Pancreas (tissue), 10 donors: Measurements from ENCODE around the gene PADI1. TPM values are rescaled to one million over a fixed set of nuclear protein-coding genes. Genes with fewer than 3 reads are reported as not detected.
A peak's percentile ranks its signal among the peaks of the same experiment; 100 is the strongest.

Source experiments
- ATAC-seq, 4 donors: fragments of 200-7000 bp; cut with Tn5 transposase; one replicate each; pipeline versions ENCODE4 v1.8.0 to v1.9.1; 2020; ENCODE audit warnings: mild to moderate bottlenecking in 4 of 4, moderate library complexity in 4 of 4
- DNase-seq, 6 donors: peaks; one replicate each; pipeline ENCODE4 v3.0.0-alpha.2; 2020
- FAIRE-seq: peaks from 2 replicates; lab custom pipeline; 2012; peaks lifted over from hg19 to GRCh38; lab: Jason Lieb, UNC
- H3K27ac ChIP-seq, 4 donors: fragments of 200-600 bp; sonication (generic); 1 replicate in 3 of 4; 2 replicates in 1 of 4; pipeline versions ENCODE4 v1.5.0 to v1.8.0; 2020
- H3K27me3 ChIP-seq, 4 donors: fragments of 200-600 bp; one replicate each; pipeline ENCODE4 v1.8.0; 2021
- H3K36me3 ChIP-seq, 3 donors: fragments of 200-600 bp; sonication (generic) in 1 of 3; one replicate each; pipeline versions ENCODE4 v1.5.0 to v1.8.0; 2020 to 2021
- H3K4me1 ChIP-seq, 3 donors: fragments of 200-600 bp; one replicate each; pipeline ENCODE4 v1.8.0; 2021
- H3K4me3 ChIP-seq, 4 donors: fragments of 200-600 bp; sonication (generic) in 2 of 4; one replicate each; pipeline versions ENCODE4 v1.5.0 to v1.8.0; 2020 to 2021
- H3K9me3 ChIP-seq, 4 donors: fragments of 200-600 bp; one replicate each; pipeline ENCODE4 v1.8.0; 2021
- WGBS, 2 donors: extraction: QIAGEN DNeasy Blood & Tissue Kit; methylation state at CpG; one replicate each; pipeline ENCODE4 v1.1.7; 2013; 5-methylcytosine and 5-hydroxymethylcytosine counted together
- intact Hi-C, 3 donors: fragments of 100-400 bp; cut with DNase I; formaldehyde crosslinking; loops; one replicate each; pipeline versions ENCODE4 v1.11.1 to v1.14.2; 2022
- polyA plus RNA-seq, 2 donors: library from polyadenylated mRNA; stranded (reverse); fragments of 200-250 nt; gene quantifications; one replicate each; pipeline ENCODE4 v1.2.3, GENCODE V29; 2013
- total RNA-seq, 6 donors: library from RNA; stranded (reverse); fragmentation: NEBNext Ultra II Directional in 4 of 6; extraction: Animal tissue kit (Norgen Biotek cat#: 25700) in 4 of 6; gene quantifications; one replicate each; pipeline versions ENCODE4 v1.2.1 to v1.2.4, GENCODE V29; 2021 to 2023
- TF ChIP-seq, protein P1 (sequence below), 4 donors: fragments of 200-600 bp; sonication (generic) in 3 of 4; IDR thresholded peaks; one replicate each; pipeline versions ENCODE4 v1.5.0 to v1.8.0; 2021; ENCODE audit warnings: antibody characterized with exemption in 4 of 4
- donor health status: healthy with polysubstance abuse.
- donor health status: DM: no; HTN: no; CAD: no; lungs with moderate emphysema.
- donor health status: DM: no; HTN: no; CAD: no.
- donor health status: control.
- donor health status: control.
- donor health status: Bipolar disorder and iron deficiency.
- donor health status: DM: yes; HTN: yes; CAD: no.
- donor health status: DM: no; HTN: no; CAD: no.
- donor health status: DM: no; HTN: no; CAD: no.
- donor health status: DM: yes; HTN: yes; CAD: no.

PADI1 gene
- total and polyA plus RNA-seq, 8 donors, result 0.23 TPM; not detected in 7

DNA sequence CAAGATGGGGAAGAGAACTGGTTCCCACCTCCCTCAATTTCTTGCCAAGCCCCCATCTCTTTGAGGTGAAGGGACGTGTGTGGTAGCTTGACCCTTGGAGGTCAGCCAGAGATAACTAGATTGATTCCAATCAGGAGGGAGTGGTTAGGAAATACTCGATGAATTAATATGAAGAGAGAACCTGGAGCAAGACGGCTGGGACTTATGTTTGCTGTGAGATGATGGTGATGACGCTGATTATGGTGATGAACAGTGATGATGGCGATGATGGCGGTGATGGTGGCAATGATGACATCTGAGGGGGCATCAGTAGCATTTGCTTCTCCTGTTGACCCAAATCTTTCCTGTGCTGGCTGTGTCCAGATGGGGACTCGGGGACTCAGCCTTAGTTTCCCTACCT, 724 bp downstream of the PADI1 start:
- TF ChIP-seq, protein P1, sequence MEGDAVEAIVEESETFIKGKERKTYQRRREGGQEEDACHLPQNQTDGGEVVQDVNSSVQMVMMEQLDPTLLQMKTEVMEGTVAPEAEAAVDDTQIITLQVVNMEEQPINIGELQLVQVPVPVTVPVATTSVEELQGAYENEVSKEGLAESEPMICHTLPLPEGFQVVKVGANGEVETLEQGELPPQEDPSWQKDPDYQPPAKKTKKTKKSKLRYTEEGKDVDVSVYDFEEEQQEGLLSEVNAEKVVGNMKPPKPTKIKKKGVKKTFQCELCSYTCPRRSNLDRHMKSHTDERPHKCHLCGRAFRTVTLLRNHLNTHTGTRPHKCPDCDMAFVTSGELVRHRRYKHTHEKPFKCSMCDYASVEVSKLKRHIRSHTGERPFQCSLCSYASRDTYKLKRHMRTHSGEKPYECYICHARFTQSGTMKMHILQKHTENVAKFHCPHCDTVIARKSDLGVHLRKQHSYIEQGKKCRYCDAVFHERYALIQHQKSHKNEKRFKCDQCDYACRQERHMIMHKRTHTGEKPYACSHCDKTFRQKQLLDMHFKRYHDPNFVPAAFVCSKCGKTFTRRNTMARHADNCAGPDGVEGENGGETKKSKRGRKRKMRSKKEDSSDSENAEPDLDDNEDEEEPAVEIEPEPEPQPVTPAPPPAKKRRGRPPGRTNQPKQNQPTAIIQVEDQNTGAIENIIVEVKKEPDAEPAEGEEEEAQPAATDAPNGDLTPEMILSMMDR (IDR thresholded peaks at IDR 0.05), result no peak
- ATAC-seq (no peak), FAIRE-seq (no peak), DNase-seq (no peak)
- no peaks in the 10 kb centered on the region for H3K4me1 ChIP-seq
- no peaks in the 10 kb centered on the region for H3K27me3 ChIP-seq
- 80 to 85% methylated on average over 7 of the region's 7 CpGs for WGBS, 2 donors
- H3K27ac ChIP-seq, result no peak overlapping the region
- no peaks in the 10 kb centered on the region for H3K36me3 ChIP-seq
- no peak overlapping the region for H3K4me3 ChIP-seq
- intact Hi-C loops, result no loop called here
- H3K9me3 ChIP-seq, result no peaks in the 10 kb centered on the region

DNA sequence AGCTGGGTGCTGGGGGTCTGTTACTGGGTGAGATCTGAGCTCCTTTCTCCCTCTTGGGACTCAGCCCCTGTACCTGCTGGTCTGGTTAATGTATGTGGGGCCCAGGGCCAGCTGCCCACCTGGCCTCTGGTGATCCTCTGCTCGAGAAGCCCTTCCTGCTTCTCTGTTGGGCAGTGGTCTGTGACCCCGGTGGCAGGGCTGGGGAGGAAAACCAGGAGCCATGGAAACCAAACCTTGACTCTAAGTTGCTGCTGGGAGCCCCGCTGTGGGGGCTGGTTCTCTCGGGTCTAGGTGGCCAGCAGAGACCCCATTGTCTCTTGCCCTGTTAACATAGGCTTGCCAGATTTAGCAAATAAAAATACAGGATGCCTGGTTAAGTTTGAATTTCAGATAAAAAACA, 1.3 kb downstream of the PADI1 start:
- ATAC-seq, result no peak
- no peaks in the 10 kb centered on the region for H3K27me3 ChIP-seq
- H3K36me3 ChIP-seq, result no peaks in the 10 kb centered on the region
- FAIRE-seq, result no peak
- TF ChIP-seq, protein P1 (IDR thresholded peaks at IDR 0.05), result no peak
- DNase-seq, result no peak
- no peak overlapping the region for H3K4me3 ChIP-seq
- WGBS, 2 donors, result 54 to 66% methylated on average over 4 of the region's 4 CpGs
- intact Hi-C loops, result no loop called here
- H3K27ac ChIP-seq, result no peak overlapping the region
- no peaks in the 10 kb centered on the region for H3K9me3 ChIP-seq
- H3K4me1 ChIP-seq, result no peaks in the 10 kb centered on the region

DNA sequence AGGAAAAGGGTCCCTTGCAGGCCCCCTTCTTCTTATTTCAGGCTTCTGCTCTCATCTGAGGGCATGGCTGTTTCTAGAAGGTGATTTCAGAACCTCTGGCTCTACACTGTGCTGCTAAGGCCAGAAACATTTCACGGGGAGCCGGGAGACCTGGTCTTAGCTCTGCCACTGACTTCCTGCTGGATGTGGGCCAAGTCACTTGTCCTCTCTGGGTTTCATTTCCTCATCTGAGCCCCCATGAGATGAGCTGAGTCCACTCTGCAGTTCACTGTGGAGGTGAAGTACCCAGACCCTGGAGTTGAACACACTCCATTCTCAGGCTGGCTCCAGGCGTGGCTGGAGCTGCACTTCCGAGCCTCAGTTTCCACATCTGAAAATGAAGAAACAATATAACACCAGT, 2.1 kb downstream of the PADI1 start:
- H3K4me3 ChIP-seq, result no peak overlapping the region
- WGBS, 2 donors, result 42 to 44% methylated on average over 4 of the region's 4 CpGs
- TF ChIP-seq, protein P1 (IDR thresholded peaks at IDR 0.05), result no peak

DNA sequence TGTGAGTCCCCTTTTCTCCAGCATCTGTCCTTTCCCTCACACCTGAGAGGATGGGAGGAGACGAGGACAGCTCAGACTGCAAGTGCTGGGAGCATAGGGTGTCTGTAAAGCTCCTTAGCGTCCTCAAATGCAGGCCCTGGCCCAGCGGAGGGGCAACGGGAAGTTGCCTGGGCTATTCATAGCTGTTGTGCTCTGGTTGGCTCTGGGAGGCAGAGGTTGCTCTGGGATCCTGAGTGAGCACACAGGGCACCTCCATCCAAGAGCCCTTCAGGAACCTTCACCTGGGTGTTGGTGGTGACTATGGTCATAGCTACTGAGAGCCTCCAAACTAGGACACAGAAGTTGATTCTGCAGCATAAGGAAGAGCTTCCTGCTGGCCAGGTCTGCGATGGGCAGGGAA, 2.6 kb downstream of the PADI1 start:
- TF ChIP-seq, protein P1 (IDR thresholded peaks at IDR 0.05), result no peak
- peak in 2 of 4 donors; percentile 39 to 70 for ATAC-seq
- H3K27ac ChIP-seq, result no peak overlapping the region

More for the DNA sequence above, 2.1 kb downstream of the PADI1 start:
- H3K9me3 ChIP-seq, result no peaks in the 10 kb centered on the region
- no peaks in the 10 kb centered on the region for H3K36me3 ChIP-seq
- no peaks in the 10 kb centered on the region for H3K4me1 ChIP-seq
- H3K27ac ChIP-seq, result no peak overlapping the region
- no peaks in the 10 kb centered on the region for H3K27me3 ChIP-seq
- intact Hi-C loops, result no loop called here
- DNase-seq (peak in 1 of 6 donors; percentile 53), ATAC-seq (peak in 3 of 4 donors; percentile 46 to 85 (median 67)), FAIRE-seq (no peak)

DNA sequence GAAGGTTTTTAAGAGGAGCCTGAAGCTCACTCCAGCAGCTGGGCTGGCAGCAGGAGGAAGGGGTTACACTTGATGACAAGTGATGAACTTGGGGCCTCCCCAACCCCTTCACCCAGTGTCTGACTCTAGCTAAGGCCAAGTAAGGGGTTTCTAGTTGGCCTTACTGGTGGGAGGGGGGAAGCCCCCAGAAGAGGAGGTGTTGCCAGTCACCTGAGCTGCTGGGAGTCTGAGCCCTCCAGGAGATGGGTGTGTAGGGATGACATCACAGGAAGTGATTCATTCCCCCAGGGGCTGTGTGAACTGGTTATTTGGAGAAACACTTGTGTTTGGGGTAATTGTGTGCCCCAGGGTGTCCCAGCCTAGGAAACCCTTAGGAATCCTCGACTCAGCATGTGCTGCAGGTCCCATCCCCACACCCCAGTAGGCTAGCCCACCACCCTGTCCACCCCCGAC, 3.1 kb downstream of the PADI1 start:
- Histone ChIP-seq H3K4me1 (no peaks in the 10 kb centered on the region), H3K4me3 (no peak overlapping the region), H3K27me3 (no peaks in the 10 kb centered on the region), H3K9me3 (no peaks in the 10 kb centered on the region), H3K27ac (no peak overlapping the region), H3K36me3 (no peaks in the 10 kb centered on the region)
- FAIRE-seq (no peak), DNase-seq (no peak), ATAC-seq (peak in 2 of 4 donors; percentile 29 to 36)
- intact Hi-C loops, result no loop called here
- TF ChIP-seq, protein P1 (IDR thresholded peaks at IDR 0.05), result no peak
- WGBS, 2 donors, result 40 to 93% methylated on average over 2 of the region's 2 CpGs

More for the DNA sequence above, 2.6 kb downstream of the PADI1 start:
- intact Hi-C loops, result no loop called here
- WGBS, 2 donors, result 68 to 77% methylated on average over 5 of the region's 5 CpGs
- DNase-seq (no peak), FAIRE-seq (no peak)
- Histone ChIP-seq H3K4me3 (no peak overlapping the region), H3K36me3 (no peaks in the 10 kb centered on the region), H3K9me3 (no peaks in the 10 kb centered on the region), H3K4me1 (no peaks in the 10 kb centered on the region), H3K27me3 (no peaks in the 10 kb centered on the region)
